ENCODE results near the gene GALNT16.

DNA sequence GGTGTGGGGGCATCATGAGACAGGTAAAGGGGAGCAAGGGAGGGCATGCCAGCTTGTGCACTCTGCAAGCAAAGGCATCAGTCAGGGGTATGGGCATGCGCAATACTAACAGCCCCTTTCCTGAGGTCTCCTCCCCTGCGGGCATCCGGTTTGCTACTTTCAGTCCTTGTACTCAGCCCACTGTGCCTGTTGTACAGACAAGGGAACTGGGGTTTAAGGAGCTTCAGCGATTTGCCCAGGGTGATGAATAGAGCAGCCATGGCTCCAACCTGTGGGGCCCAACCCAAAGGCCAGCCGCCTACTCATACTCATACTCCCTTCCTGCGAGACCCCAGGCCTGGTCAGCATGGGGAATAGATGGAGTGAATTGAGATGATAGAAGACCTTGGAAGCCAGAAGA, 66.7 kb downstream of the GALNT16 start:
- no peak for TF ChIP-seq POLR2AphosphoS5 (IDR thresholded peaks at IDR 0.05; ENCODE audit: low read depth)
- TF ChIP-seq, protein P1, sequence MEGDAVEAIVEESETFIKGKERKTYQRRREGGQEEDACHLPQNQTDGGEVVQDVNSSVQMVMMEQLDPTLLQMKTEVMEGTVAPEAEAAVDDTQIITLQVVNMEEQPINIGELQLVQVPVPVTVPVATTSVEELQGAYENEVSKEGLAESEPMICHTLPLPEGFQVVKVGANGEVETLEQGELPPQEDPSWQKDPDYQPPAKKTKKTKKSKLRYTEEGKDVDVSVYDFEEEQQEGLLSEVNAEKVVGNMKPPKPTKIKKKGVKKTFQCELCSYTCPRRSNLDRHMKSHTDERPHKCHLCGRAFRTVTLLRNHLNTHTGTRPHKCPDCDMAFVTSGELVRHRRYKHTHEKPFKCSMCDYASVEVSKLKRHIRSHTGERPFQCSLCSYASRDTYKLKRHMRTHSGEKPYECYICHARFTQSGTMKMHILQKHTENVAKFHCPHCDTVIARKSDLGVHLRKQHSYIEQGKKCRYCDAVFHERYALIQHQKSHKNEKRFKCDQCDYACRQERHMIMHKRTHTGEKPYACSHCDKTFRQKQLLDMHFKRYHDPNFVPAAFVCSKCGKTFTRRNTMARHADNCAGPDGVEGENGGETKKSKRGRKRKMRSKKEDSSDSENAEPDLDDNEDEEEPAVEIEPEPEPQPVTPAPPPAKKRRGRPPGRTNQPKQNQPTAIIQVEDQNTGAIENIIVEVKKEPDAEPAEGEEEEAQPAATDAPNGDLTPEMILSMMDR (IDR thresholded peaks at IDR 0.05; ENCODE audit: insufficient read depth, low read length) = no peak
- TF ChIP-seq REST (IDR thresholded peaks at IDR 0.05; ENCODE audit: insufficient replicate concordance, low read depth) = no peak
